ENCODE measurements around the gene SLC35E1.

The SLC35E1 gene

GRCh38 chr19:16596399-16596798 is 24.2 kb upstream of the SLC35E1 start:
- DNase-seq, result no peak

- no peak for DNase-seq
These were observed 22.9 kb upstream of the SLC35E1 start for GRCh38 chr19:16595097-16595496.

GRCh38 chr19:16594681-16595091 is 22.5 kb upstream of the SLC35E1 start:
- no peak for DNase-seq

- DNase-seq, result peak; percentile 22
These were observed 21.9 kb upstream of the SLC35E1 start for GRCh38 chr19:16594131-16594586.

GRCh38 chr19:16593181-16593580 is 21.0 kb upstream of the SLC35E1 start:
- no peak for DNase-seq

GRCh38 chr19:16591803-16592556 is 19.8 kb upstream of the SLC35E1 start:
- no peak for DNase-seq

GRCh38 chr19:16590876-16591802 is 18.9 kb upstream of the SLC35E1 start:
- no peak for DNase-seq

GRCh38 chr19:16589917-16590316 is 17.7 kb upstream of the SLC35E1 start:
- no peak for DNase-seq

- no peak for DNase-seq
These were observed 16.8 kb upstream of the SLC35E1 start for GRCh38 chr19:16588824-16589577.

GRCh38 chr19:16587833-16588823 is 15.9 kb upstream of the SLC35E1 start:
- peak; percentile 60 for DNase-seq

GRCh38 chr19:16586991-16587832 is 15.0 kb upstream of the SLC35E1 start:
- DNase-seq, result peak; percentile 68

GRCh38 chr19:16586477-16586871 is 14.3 kb upstream of the SLC35E1 start:
- no peak for DNase-seq

- no peak for DNase-seq
These were observed 13.7 kb upstream of the SLC35E1 start for GRCh38 chr19:16585808-16586476.

GRCh38 chr19:16585094-16585801 is 13.0 kb upstream of the SLC35E1 start:
- DNase-seq, result no peak

- DNase-seq, result peak; percentile 80
These were observed 12.3 kb upstream of the SLC35E1 start for GRCh38 chr19:16584248-16585093.

- DNase-seq, result no peak
These were observed 10.5 kb upstream of the SLC35E1 start for GRCh38 chr19:16582486-16583261.

- DNase-seq, result no peak
These were observed 9.7 kb upstream of the SLC35E1 start for GRCh38 chr19:16581971-16582343.
